Lower leg skin (tissue), 3 donors: ENCODE results near the gene SNAP23.

Source experiments
- CTCF ChIP-seq, 3 donors: fragments of 450-650 bp; IDR thresholded peaks; one replicate each; pipeline ENCODE4 v1.5.1; 2016; ENCODE audit warnings: antibody characterized with exemption in 3 of 3, mild to moderate bottlenecking in 3 of 3, moderate library complexity in 2 of 3
- POLR2A ChIP-seq, 2 donors: fragments of 450-650 bp; IDR thresholded peaks; one replicate each; pipeline ENCODE4 v1.6.1; 2016 to 2017; ENCODE audit warnings: antibody characterized with exemption in 2 of 2, mild to moderate bottlenecking in 1 of 2, moderate library complexity in 1 of 2

GRCh38 chr15:42575188-42576039, 80.0 kb downstream of the SNAP23 start, which contains the start of gene STARD9:
- no peak for TF ChIP-seq POLR2A (IDR thresholded peaks at IDR 0.05)
- no peak for TF ChIP-seq CTCF (IDR thresholded peaks at IDR 0.05)
